Neural progenitor cell (in vitro differentiated cells): Measurements from ENCODE around the gene RHBDD1.

ENCODE experiments used
- EZH2 ChIP-seq: fragments of 200-600 bp; sonication (generic); IDR thresholded peaks from 2 replicates; pipeline ENCODE4 v1.6.1; 2017; ENCODE audit warnings: antibody characterized with exemption, mild to moderate bottlenecking, moderate library complexity
- EZH2phosphoT487 ChIP-seq: fragments of 200-600 bp; sonication (generic); IDR thresholded peaks from 2 replicates; pipeline ENCODE4 v1.6.1; 2017; ENCODE audit warnings: antibody characterized with exemption
- TF ChIP-seq, protein P1 (sequence below): fragments of 200-600 bp; sonication (generic); IDR thresholded peaks from 2 replicates; pipeline ENCODE4 v1.5.1; 2017; ENCODE audit warnings: antibody characterized with exemption, mild to moderate bottlenecking

DNA sequence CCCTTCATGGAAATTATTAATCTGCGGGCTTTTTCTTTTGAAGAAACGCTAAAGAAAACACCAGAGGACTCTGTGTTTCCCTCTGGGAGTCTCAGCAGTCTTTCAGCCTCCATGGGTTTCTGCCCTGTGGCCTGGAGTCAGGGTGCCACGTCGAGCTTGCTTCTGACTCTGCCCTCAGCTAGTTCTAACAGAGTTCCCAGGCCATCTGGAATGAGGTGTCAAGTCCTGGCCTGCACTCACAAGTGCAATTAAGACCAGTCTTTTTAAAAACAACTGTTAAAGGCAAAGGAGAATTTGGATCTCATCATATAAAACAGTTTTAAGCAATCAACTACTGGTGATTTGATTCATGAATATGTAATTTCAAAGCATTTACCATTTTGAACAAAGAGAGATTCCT is 157.3 kb downstream of the RHBDD1 start:
- no peak for TF ChIP-seq EZH2phosphoT487
- TF ChIP-seq, protein P1, sequence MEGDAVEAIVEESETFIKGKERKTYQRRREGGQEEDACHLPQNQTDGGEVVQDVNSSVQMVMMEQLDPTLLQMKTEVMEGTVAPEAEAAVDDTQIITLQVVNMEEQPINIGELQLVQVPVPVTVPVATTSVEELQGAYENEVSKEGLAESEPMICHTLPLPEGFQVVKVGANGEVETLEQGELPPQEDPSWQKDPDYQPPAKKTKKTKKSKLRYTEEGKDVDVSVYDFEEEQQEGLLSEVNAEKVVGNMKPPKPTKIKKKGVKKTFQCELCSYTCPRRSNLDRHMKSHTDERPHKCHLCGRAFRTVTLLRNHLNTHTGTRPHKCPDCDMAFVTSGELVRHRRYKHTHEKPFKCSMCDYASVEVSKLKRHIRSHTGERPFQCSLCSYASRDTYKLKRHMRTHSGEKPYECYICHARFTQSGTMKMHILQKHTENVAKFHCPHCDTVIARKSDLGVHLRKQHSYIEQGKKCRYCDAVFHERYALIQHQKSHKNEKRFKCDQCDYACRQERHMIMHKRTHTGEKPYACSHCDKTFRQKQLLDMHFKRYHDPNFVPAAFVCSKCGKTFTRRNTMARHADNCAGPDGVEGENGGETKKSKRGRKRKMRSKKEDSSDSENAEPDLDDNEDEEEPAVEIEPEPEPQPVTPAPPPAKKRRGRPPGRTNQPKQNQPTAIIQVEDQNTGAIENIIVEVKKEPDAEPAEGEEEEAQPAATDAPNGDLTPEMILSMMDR = no peak
- no peak for TF ChIP-seq EZH2
